MCF 10A (cell line): Measurements from ENCODE around the gene TIAL1. TPM values are rescaled to one million over a fixed set of nuclear protein-coding genes. Genes with fewer than 3 reads are reported as not detected.
"Not testable (repeated sequence)": the region's sequence is repeated elsewhere in the genome, so short reads cannot be mapped to it uniquely, and the experiment has no call there.

Source experiments
- BruUV-seq: library from RNA; stranded (reverse); fragments of 400-500 nt; replicated peaks from 2 replicates; lab custom pipeline; 2021; lab: Mats Ljungman, UMichigan
- CTCF ChIA-PET: fragments of 300-600 bp; sonication (Branson Sonifier 250); formaldehyde crosslinking; extraction: SDS; loops from one replicate; lab custom pipeline; 2021; ENCODE audit warnings: antibody characterized with exemption, inconsistent platforms; lab: Yijun Ruan, JAX
- POLR2A ChIA-PET: fragments of 300-600, 350-650 bp; sonication (Branson Sonifier 250); formaldehyde crosslinking; extraction: SDS; loops from one replicate; lab custom pipeline; 2020; ENCODE audit warnings: antibody characterized with exemption, inconsistent platforms; lab: Yijun Ruan, JAX
- DNase-seq: peaks from one replicate; pipeline ENCODE4 v3.0.0-alpha.2; 2018; ENCODE audit not compliant: unreplicated experiment
- H3K27ac Mint-ChIP-seq: one replicate; pipeline ENCODE4 v1.8.0; 2022; ENCODE audit warnings: mild to moderate bottlenecking, low read depth, mixed read lengths; ENCODE audit not compliant: unreplicated experiment
- H3K27me3 Mint-ChIP-seq: one replicate; pipeline ENCODE4 v1.8.0; 2022; ENCODE audit warnings: mixed read lengths; ENCODE audit not compliant: insufficient read depth, unreplicated experiment
- H3K36me3 Mint-ChIP-seq: one replicate; pipeline ENCODE4 v1.8.0; 2022; ENCODE audit warnings: mild to moderate bottlenecking, moderate library complexity, mixed read lengths; ENCODE audit not compliant: insufficient read depth, unreplicated experiment
- H3K4me1 Mint-ChIP-seq: one replicate; pipeline ENCODE4 v1.8.0; 2022; ENCODE audit warnings: mixed read lengths; ENCODE audit not compliant: insufficient read depth, unreplicated experiment
- H3K4me3 Mint-ChIP-seq: one replicate; pipeline ENCODE4 v1.8.0; 2022; ENCODE audit warnings: mild to moderate bottlenecking, moderate library complexity, mixed read lengths; ENCODE audit not compliant: unreplicated experiment
- H3K9me3 Mint-ChIP-seq: one replicate; pipeline ENCODE4 v1.8.0; 2022; ENCODE audit warnings: mixed read lengths; ENCODE audit not compliant: unreplicated experiment
- CTCF ChIP-seq: fragments of 200-600 bp; IDR thresholded peaks from one replicate; pipeline ENCODE4 v1.8.0; 2022; ENCODE audit warnings: antibody characterized with exemption, mild to moderate bottlenecking; ENCODE audit not compliant: unreplicated experiment
- intact Hi-C: fragments of 100-400 bp; cut with micrococcal nuclease; formaldehyde crosslinking; loops from 2 replicates; pipeline ENCODE4 v1.14.1; 2022
- total RNA-seq: library from RNA; stranded (reverse); gene quantifications from 2 replicates; pipeline ENCODE4 v1.2.3, GENCODE V29; 2022

Gene TIAL1
- total RNA-seq, 1 experiment from 2014 or later: 149 TPM

DNA sequence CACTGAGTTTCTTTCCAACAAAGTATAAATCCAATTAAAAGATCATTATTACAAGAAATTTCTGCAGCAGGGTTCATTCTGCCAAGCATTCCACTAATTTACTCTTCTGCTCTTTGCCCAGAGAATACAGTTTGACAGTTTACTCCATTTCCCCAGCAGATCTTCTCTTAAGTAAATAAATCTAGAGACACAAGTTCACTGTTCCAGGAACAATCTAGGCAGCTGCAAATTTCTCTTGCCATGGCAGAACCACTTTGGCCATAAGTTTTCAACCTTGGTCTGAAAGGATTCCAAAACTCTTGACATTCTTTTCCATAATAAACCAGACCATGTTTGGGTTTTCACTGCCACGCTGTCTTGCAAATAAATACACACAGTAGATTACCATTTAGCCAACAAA, 65.7 kb downstream of the TIAL1 start:
- Mint-ChIP-seq H3K36me3 (no peaks in the 10 kb centered on the region), H3K27me3 (no peaks in the 10 kb centered on the region), H3K9me3 (no peaks in the 10 kb centered on the region), H3K4me3 (no peak overlapping the region), H3K27ac (no peak overlapping the region), H3K4me1 (no peaks in the 10 kb centered on the region)
- ChIA-PET POLR2A (interaction anchor here (0.6 kb wide), 2 partner anchors 186 to 324 kb away, joined by 3 read pairs; partner anchors contain the start of gene GRK5), CTCF (no interaction called here)
- no TSS peak for BruUV-seq
- TF ChIP-seq CTCF: no peak
- DNase-seq: no peak
- intact Hi-C loops: no loop called here

DNA sequence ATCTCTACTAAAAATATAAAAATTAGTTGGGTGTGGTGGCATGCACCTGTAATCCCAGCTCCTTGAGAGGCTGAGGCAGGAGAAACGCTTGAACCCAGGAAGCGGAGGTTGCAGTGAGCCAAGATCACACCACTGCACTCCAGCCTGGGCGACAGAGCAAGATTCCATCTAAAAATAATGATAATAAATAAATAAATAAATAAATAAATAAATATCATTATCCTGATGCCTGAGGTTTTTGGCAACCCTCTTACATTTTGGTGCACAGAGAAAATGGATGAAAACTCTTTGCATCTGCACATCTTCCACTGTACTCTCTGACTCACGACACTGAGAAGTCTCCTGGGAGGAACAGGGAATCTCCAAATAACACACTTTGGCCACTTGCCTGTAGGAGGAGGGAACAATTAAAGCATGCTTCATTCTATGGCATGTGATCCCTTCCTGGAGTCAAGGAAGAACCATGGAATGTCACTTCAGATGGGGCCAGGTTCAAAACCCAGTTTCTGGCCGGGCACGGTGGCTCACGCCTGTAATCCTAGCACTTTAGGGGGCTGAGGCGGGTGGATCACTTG, 68.0 kb downstream of the TIAL1 start:
- DNase-seq: peak; percentile 72
- H3K4me1 Mint-ChIP-seq, intact Hi-C loops, H3K9me3 Mint-ChIP-seq, BruUV-seq, H3K4me3 Mint-ChIP-seq, H3K27ac Mint-ChIP-seq, POLR2A ChIA-PET, H3K27me3 Mint-ChIP-seq: not testable (repeated sequence)
- peaks cover 13% of the 10 kb centered on the region for H3K36me3 Mint-ChIP-seq
- CTCF ChIA-PET: interaction anchor here (0.6 to 0.9 kb wide), 2 partner anchors 15 to 17 kb away, joined by 3 read pairs; no protein-coding TSS in a partner anchor

- no TSS peak for BruUV-seq
- intact Hi-C loops: no loop called here
- DNase-seq: no peak
Observed at GRCh38 chr10:119526621-119527592, 69.9 kb downstream of the TIAL1 start.

GRCh38 chr10:119526149-119526548, 70.6 kb downstream of the TIAL1 start:
- POLR2A ChIA-PET: no interaction called here
- CTCF ChIA-PET: interaction anchor here (0.6 to 0.9 kb wide), 3 partner anchors 9 to 211 kb away, joined by 3 read pairs; no protein-coding TSS in a partner anchor
- no peak overlapping the region for H3K4me3 Mint-ChIP-seq
- no peak for DNase-seq
- no peak overlapping the region for H3K27ac Mint-ChIP-seq
- H3K27me3 Mint-ChIP-seq: no peaks in the 10 kb centered on the region
- TF ChIP-seq CTCF: no peak
- H3K4me1 Mint-ChIP-seq: peaks cover 16% of the 10 kb centered on the region
- H3K36me3 Mint-ChIP-seq: peaks cover 14% of the 10 kb centered on the region
- H3K9me3 Mint-ChIP-seq: no peaks in the 10 kb centered on the region
- intact Hi-C loops: no loop called here
- no TSS peak for BruUV-seq

More at GRCh38 chr10:119526621-119527592, 69.9 kb downstream of the TIAL1 start:
- no peak for TF ChIP-seq CTCF
- Mint-ChIP-seq H3K4me3 (no peak overlapping the region), H3K36me3 (peaks cover 14% of the 10 kb centered on the region), H3K27ac (no peak overlapping the region), H3K27me3 (no peaks in the 10 kb centered on the region), H3K4me1 (peaks cover 9% of the 10 kb centered on the region), H3K9me3 (no peaks in the 10 kb centered on the region)
- CTCF ChIA-PET: interaction anchor here (0.6 to 0.8 kb wide), 3 partner anchors 36 to 211 kb away, joined by 3 to 4 read pairs (median 3); no protein-coding TSS in a partner anchor
- POLR2A ChIA-PET: no interaction called here
